GM19351 (cell line): ENCODE data around the gene PAK5.
"Not testable (repeated sequence)": the region's sequence is repeated elsewhere in the genome, so short reads cannot be mapped to it uniquely, and the experiment has no call there.

Source experiments
- ATAC-seq: cut with Tn5 transposase; IDR thresholded peaks from one replicate; pipeline ENCODE4 v1.9.1; 2021; ENCODE audit warnings: mild to moderate bottlenecking, moderate library complexity; ENCODE audit not compliant: unreplicated experiment

The PAK5 gene

GRCh38 chr20:9686455-9686854 is 152.4 kb downstream of the PAK5 start:
- ATAC-seq, result no peak

- no peak for ATAC-seq
Measured at GRCh38 chr20:9686001-9686400, 152.9 kb downstream of the PAK5 start.

DNA sequence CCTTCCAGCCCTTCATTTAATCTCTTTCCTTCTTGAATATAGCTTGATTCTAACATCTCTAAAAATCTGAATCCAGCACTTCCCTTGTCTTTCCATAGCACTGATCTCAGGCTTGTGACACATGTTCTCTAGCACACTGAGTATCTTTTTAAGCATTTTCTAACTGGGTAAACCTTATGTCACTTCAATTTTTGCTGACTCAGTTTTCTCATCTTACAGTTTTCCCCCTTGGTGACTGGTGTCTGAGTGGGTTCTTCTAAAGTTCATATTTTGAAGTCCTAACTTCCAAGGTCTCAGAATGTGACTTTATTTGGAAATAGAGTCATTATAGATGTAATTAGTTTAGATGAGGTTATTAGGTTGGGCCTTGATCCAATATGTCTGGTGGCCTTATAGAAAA is 153.9 kb downstream of the PAK5 start:
- no peak for ATAC-seq

DNA sequence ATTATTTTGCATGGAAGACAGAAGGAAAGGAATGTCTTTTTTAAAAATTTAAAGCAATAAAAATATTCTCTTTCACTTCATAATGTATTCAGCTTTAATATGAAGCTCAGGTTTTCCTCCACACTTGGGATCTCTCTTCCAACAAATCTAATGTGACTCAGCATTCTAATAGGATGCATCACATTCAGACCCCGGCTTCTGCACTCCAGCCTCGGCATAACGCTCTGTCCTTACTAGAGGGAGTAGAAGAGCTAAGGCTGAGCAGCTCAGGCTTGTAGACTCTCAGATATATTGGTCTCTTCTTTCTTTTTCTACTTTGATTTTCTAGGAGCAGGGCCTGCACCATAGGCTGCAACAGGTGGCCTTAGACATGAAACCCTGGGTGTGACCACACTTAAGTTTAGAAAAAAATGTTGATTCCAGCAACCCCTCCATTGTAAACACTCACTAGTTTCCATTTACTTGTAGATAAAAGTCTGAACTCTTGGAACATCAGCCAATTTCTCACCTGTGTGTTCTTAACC is 161.7 kb downstream of the PAK5 start:
- ATAC-seq, result no peak

GRCh38 chr20:9672981-9673380 is 165.9 kb downstream of the PAK5 start:
- ATAC-seq, result no peak

DNA sequence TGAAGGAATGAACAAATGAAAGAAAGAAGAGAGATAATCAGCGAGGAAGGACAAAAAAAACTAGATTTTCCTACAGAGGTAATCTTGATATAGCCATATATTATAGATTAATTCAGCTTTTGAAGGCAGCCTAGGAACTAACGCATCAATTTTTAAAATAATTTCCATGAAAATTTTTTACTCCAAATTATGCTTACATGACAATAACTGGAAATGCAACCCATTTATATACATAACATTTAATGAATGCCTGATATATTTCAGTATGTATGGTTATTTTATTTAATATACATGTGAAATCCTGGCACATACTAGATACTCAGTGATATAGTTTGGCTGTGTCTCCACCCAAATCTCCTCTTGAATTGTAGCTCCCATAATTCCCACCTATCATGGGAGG is 166.8 kb downstream of the PAK5 start:
- no peak for ATAC-seq

GRCh38 chr20:9668381-9668780 is 170.5 kb downstream of the PAK5 start:
- ATAC-seq, result no peak

DNA sequence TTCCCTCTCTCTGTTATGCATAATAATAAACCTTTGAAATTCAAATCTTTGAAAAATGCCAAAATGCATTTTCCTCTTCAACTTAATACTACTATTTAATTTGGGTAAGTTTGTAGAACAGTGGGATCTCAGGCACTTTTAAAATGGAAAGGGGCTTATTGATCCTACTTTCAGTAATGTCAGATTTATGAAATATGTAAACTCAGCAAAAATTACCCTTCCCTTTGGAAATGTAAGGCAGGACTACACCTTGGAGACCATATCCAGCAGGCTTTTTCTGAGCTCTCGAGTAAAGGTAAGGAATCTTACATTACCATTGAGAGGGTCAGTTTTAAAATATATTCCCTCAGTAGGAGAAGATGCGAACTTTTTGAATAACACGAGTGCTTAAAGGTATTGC is 175.5 kb downstream of the PAK5 start:
- ATAC-seq, result no peak

DNA sequence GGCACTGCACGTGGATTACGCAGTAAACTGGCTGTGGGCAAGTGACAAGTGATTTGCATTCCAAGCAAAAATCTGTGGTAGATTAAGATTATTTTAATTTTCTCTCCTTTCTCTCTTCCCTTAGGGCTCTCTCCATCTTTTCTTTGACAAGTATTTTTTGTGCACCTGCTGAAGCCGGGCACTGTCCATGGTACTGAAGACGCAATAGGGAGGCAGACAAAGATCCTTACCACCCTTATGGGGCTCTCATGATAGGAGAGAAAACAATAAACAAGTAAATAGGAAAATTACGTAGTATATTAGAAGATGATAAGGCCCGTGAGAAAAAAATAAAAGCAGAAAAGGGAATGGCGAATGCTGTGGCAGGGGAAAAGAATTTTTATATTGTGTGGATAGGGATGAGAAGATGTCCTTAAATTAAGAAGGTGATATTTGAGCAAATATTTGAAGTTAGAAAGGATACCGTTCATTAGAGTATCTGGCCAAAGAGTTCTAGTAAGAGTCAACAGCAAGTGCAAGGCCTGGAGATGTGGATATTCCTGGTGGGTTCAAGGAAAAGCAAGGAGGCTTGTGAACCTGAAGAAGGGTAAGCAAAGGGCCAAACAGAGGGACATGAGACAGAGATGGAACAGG is 178.5 kb downstream of the PAK5 start:
- no peak for ATAC-seq

DNA sequence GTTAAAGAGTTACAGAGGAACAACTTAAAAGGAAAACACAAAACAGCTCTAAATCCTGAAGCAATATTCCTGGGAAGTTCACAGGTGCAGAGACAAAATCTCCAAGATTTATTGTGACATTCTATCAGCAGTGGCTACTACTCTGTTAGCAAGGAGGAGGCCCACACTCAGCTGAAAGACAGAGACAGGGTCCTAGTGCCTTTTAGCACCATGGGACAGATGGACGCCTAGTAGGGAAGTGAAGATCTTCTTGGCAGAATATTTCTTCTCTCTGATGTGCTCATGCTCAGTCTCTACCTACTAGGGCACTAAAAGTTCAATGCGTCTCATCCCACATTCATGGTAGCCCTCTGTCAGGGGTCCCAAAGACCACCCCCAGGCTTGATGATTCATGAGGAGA is 191.1 kb downstream of the PAK5 start:
- no peak for ATAC-seq

GRCh38 chr20:9646375-9646774 is 192.5 kb downstream of the PAK5 start:
- ATAC-seq, result no peak

GRCh38 chr20:9642882-9643281 is 196.0 kb downstream of the PAK5 start:
- ATAC-seq, result no peak

DNA sequence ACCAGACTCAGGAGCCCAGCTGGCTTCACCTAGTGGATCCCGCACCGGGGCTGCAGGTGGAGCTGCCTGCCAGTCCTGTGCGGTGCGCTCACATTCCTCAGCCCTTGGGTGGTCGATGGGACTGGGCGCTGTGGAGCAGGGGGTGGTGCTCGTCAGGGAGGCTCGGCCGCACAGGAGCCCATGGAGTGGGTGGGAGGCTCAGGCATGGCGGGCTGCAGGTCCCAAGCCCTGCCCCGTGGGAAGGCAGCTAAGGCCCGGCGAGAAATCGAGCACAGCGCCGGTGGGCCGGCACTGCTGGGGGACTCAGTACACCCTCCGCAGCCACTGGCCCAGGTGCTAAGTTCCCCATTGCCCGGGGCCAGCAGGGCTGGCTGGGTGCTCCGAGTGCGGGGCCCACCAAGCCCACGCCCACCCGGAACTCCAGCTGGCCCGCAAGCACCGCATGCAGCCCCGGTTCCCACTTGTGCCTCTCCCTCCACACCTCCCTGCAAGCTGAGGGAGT is 197.3 kb downstream of the PAK5 start:
- not testable (repeated sequence) for ATAC-seq

- no peak for ATAC-seq
Measured at GRCh38 chr20:9637889-9638288, 201.0 kb downstream of the PAK5 start.

- no peak for ATAC-seq
Measured at GRCh38 chr20:9635750-9636149, 203.1 kb downstream of the PAK5 start.

GRCh38 chr20:9634327-9634726 is 204.5 kb downstream of the PAK5 start:
- ATAC-seq, result no peak

DNA sequence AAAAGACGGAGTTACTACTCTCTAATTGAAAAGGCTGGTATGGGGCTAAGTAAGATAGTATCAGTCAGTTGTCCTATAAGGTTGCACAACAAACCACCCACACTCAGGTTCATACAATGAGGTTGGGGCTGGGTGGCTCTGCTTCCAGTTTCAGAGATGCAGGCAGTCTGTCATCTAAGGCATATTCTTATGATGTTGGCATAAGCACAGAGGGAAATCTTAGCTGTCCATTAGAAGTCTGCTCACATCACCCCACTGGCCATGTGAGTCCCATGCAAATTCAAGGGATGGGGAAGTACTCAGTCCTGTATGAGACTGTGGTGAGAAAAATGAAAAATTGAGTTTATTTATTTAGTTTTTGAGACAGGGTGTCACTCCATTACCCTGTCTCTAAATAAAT is 205.9 kb downstream of the PAK5 start:
- ATAC-seq, result no peak

- no peak for ATAC-seq
Measured at GRCh38 chr20:9632265-9632664, 206.6 kb downstream of the PAK5 start.

GRCh38 chr20:9630554-9630953 is 208.3 kb downstream of the PAK5 start:
- no peak for ATAC-seq

GRCh38 chr20:9629831-9630230 is 209.0 kb downstream of the PAK5 start:
- ATAC-seq, result no peak

GRCh38 chr20:9628589-9628988 is 210.3 kb downstream of the PAK5 start:
- ATAC-seq, result no peak

GRCh38 chr20:9628141-9628540 is 210.7 kb downstream of the PAK5 start:
- no peak for ATAC-seq

GRCh38 chr20:9627219-9627618 is 211.7 kb downstream of the PAK5 start:
- peak; percentile 39 for ATAC-seq
